HL-60 (cell line): ENCODE results near the gene BCL11A.

Experiments used
- DNase-seq, 2 experiments: peaks; one replicate each; pipeline ENCODE4 v3.0.0-alpha.2; 2010 to 2020; ENCODE audit warnings: low read depth in 1 of 2, low spot score in 1 of 2
- H3K27ac ChIP-seq: fragments of 250-450 bp; sonication (Bioruptor Pico); replicated peaks from 2 replicates; pipeline ENCODE4 v1.5.1; 2020; ENCODE audit warnings: mild to moderate bottlenecking, moderate library complexity
- H3K27me3 ChIP-seq: fragments of 250-450 bp; sonication (Bioruptor Pico); 2 replicates; pipeline ENCODE4 v1.5.1; 2021; ENCODE audit warnings: mild to moderate bottlenecking, moderate library complexity; ENCODE audit not compliant: insufficient read depth, poor library complexity, severe bottlenecking
- H3K4me3 ChIP-seq: replicated peaks from 2 replicates; pipeline ENCODE4 v1.5.1; 2011; ENCODE audit warnings: mild to moderate bottlenecking, control low read depth, low read length; ENCODE audit not compliant: insufficient read depth
- CTCF ChIP-seq: IDR thresholded peaks from one replicate; pipeline ENCODE4 v1.5.1; 2011; ENCODE audit warnings: low read length, control low read depth, inconsistent platforms; ENCODE audit not compliant: insufficient read depth
- GABPA ChIP-seq: IDR thresholded peaks from 2 replicates; pipeline ENCODE4 v1.6.1; 2012; ENCODE audit warnings: low read depth
- POLR2AphosphoS5 ChIP-seq: IDR thresholded peaks from 2 replicates; pipeline ENCODE4 v1.6.1; 2012; ENCODE audit warnings: low read depth
- REST ChIP-seq: IDR thresholded peaks from 2 replicates; pipeline ENCODE4 v1.6.1; 2012; ENCODE audit warnings: low read depth; ENCODE audit not compliant: insufficient replicate concordance
- SPI1 ChIP-seq: IDR thresholded peaks from 2 replicates; pipeline ENCODE4 v1.6.1; 2012; ENCODE audit warnings: low read depth, mild to moderate bottlenecking, borderline replicate concordance

The BCL11A gene

GRCh38 chr2:60408207-60408606 is 145.2 kb downstream of the BCL11A start:
- no peak overlapping the region for H3K27ac ChIP-seq
- no peak for DNase-seq
- TF ChIP-seq CTCF, result no peak
- TF ChIP-seq GABPA, result no peak
- TF ChIP-seq REST, result no peak
- no peak for TF ChIP-seq POLR2AphosphoS5
- no peak for TF ChIP-seq SPI1
- no peak overlapping the region for H3K4me3 ChIP-seq
- H3K27me3 ChIP-seq, result no peaks in the 10 kb centered on the region

GRCh38 chr2:60407398-60407797 is 146.1 kb downstream of the BCL11A start:
- no peak for DNase-seq
- H3K4me3 ChIP-seq, result no peak overlapping the region
- no peaks in the 10 kb centered on the region for H3K27me3 ChIP-seq
- no peak overlapping the region for H3K27ac ChIP-seq
- TF ChIP-seq CTCF (no peak), GABPA (no peak), SPI1 (no peak), POLR2AphosphoS5 (no peak), REST (no peak)

GRCh38 chr2:60406192-60406591 is 147.3 kb downstream of the BCL11A start:
- DNase-seq, result no peak
- Histone ChIP-seq H3K27me3 (no peaks in the 10 kb centered on the region), H3K4me3 (no peak overlapping the region), H3K27ac (no peak overlapping the region)
- no peak for TF ChIP-seq GABPA
- no peak for TF ChIP-seq CTCF
- no peak for TF ChIP-seq SPI1
- TF ChIP-seq REST, result no peak
- no peak for TF ChIP-seq POLR2AphosphoS5
